Ascending aorta (tissue), 2 donors: ENCODE measurements around the gene MORF4L2. TPM values are rescaled to one million over a fixed set of nuclear protein-coding genes. Genes with fewer than 3 reads are reported as not detected.

Source experiments
- DNase-seq, 2 donors: peaks; one replicate each; pipeline ENCODE4 v3.0.0-alpha.2; 2019; ENCODE audit warnings: low spot score in 2 of 2
- H3K27ac ChIP-seq, 2 donors: fragments of 200-600 bp; sonication (generic); one replicate each; pipeline ENCODE4 v1.5.1; 2016 to 2017; ENCODE audit warnings: mild to moderate bottlenecking in 1 of 2
- H3K27me3 ChIP-seq: fragments of 200-600 bp; sonication (generic); one replicate; pipeline ENCODE4 v1.5.1; 2017
- H3K36me3 ChIP-seq, 2 donors: fragments of 200-600 bp; sonication (generic); one replicate each; pipeline ENCODE4 v1.5.1; 2016
- H3K4me1 ChIP-seq, 2 donors: fragments of 200-600 bp; sonication (generic); one replicate each; pipeline ENCODE4 v1.5.1; 2016 to 2017; ENCODE audit warnings: mild to moderate bottlenecking in 1 of 2
- H3K4me3 ChIP-seq, 2 donors: fragments of 200-600 bp; sonication (generic); one replicate each; pipeline ENCODE4 v1.5.1; 2016 to 2017; ENCODE audit warnings: mild to moderate bottlenecking in 1 of 2
- H3K9me3 ChIP-seq, 2 donors: fragments of 200-600 bp; sonication (generic); one replicate each; pipeline ENCODE4 v1.5.1; 2016
- intact Hi-C: fragments of 100-400 bp; cut with DNase I; formaldehyde crosslinking; loops from one replicate; pipeline ENCODE4 v1.15.1; 2023
- total RNA-seq: library from RNA; depleted of rRNA; stranded (reverse); fragments of >200 nt; gene quantifications from one replicate; pipeline ENCODE4 v1.1.0, GENCODE V29; 2016
- TF ChIP-seq, protein P1 (sequence below), 3 experiments: fragments of 200-600 bp in 2 of 3; fragments of 450-650 bp in 1 of 3; sonication (generic) in 2 of 3; IDR thresholded peaks; one replicate each; pipeline ENCODE4 v1.5.1; 2016 to 2019; ENCODE audit warnings: antibody characterized with exemption in 3 of 3, mild to moderate bottlenecking in 1 of 3, moderate library complexity in 1 of 3

MORF4L2 gene
- total RNA-seq, 1 donor from 2014 or later, result 211 TPM

DNA sequence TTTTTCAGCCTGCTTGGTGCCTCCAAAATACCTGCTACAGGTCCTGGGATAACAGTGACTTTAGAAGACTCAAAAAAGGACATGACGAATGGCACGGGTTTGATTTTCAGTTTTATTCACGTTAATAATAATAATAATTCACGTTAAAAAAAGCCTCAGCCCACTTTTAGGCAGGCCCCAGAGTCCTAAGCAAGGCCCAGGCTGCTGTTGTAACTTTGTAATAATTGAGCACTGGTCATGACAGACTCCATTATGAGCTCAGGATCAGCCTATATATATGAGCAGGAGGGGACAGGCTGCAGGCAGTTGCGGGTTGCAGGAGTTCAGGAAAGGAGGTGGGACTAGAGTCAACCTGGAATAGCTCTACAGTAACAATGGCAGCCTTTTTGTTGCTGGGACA, 24.1 kb upstream of the MORF4L2 start, which contains the start of gene TMEM31:
TMEM31 (plus strand) TSS at position 301 of the 400 bp plus-strand sequence. CDS start 1,350 bp downstream, outside the sequence.
- Histone ChIP-seq H3K36me3 (no peaks in the 10 kb centered on the region), H3K9me3 (no peaks in the 10 kb centered on the region), H3K4me1 (no peaks in the 10 kb centered on the region), H3K4me3 (no peak within 1 kb of the TSS), H3K27ac (no peak within 1 kb of the TSS), H3K27me3 (no peaks in the 10 kb centered on the region)
- TF ChIP-seq, protein P1, sequence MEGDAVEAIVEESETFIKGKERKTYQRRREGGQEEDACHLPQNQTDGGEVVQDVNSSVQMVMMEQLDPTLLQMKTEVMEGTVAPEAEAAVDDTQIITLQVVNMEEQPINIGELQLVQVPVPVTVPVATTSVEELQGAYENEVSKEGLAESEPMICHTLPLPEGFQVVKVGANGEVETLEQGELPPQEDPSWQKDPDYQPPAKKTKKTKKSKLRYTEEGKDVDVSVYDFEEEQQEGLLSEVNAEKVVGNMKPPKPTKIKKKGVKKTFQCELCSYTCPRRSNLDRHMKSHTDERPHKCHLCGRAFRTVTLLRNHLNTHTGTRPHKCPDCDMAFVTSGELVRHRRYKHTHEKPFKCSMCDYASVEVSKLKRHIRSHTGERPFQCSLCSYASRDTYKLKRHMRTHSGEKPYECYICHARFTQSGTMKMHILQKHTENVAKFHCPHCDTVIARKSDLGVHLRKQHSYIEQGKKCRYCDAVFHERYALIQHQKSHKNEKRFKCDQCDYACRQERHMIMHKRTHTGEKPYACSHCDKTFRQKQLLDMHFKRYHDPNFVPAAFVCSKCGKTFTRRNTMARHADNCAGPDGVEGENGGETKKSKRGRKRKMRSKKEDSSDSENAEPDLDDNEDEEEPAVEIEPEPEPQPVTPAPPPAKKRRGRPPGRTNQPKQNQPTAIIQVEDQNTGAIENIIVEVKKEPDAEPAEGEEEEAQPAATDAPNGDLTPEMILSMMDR (IDR thresholded peaks at IDR 0.05), result no peak
- DNase-seq, result no peak
- intact Hi-C loops, result loop anchor here (5.0 kb wide), 1 partner anchor 62 kb away; no protein-coding TSS in a partner anchor

DNA sequence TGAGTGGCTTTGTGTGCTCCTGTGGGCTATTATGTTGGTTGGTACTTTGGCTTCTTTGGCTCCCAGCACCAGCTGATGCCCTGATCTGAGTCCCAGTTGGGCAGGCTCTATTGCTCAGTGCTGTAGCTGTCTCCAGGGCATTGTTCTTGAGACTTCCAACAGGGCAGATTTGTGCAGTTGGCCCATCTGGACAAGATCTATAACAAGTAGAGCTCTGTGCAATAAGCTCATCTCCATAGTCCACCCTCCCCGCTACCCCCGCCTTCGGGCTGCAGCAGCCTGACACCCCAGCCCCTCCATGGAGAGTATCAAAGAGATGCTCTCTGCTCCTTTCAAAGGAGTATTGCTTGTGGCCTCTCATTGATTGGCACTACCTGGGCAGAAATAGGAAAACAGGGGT, 18.4 kb upstream of the MORF4L2 start:
- no peaks in the 10 kb centered on the region for H3K36me3 ChIP-seq
- intact Hi-C loops, result no loop called here
- DNase-seq, result no peak
- no peaks in the 10 kb centered on the region for H3K4me1 ChIP-seq
- no peaks in the 10 kb centered on the region for H3K27me3 ChIP-seq
- H3K4me3 ChIP-seq, result no peak overlapping the region
- no peak overlapping the region for H3K27ac ChIP-seq
- H3K9me3 ChIP-seq, result no peaks in the 10 kb centered on the region
- TF ChIP-seq, protein P1 (IDR thresholded peaks at IDR 0.05), result no peak

DNA sequence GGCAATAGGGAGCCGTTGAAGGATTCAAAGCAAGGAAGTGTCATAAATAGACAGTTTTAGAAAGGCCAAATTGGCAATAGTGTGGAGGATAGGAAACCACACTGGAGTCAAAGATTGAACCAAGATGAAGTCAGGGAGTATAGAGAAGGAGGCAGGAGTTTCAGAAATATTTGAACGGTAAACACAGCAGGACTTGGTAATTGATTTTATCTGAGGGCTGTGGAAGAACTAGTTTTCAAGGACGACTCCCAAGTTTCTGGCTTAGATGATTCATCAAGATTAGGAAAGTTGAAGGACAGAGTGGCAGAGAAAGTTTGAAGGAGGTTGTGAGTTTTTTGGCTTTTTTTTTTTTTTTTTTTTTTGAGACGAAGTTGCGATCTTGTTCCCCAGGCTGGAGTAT, 12.7 kb upstream of the MORF4L2 start:
- no peaks in the 10 kb centered on the region for H3K27me3 ChIP-seq
- H3K4me3 ChIP-seq, result no peak overlapping the region
- H3K9me3 ChIP-seq, result no peaks in the 10 kb centered on the region
- intact Hi-C loops, result no loop called here
- no peak overlapping the region for H3K27ac ChIP-seq
- H3K36me3 ChIP-seq, result no peaks in the 10 kb centered on the region
- TF ChIP-seq, protein P1 (IDR thresholded peaks at IDR 0.05), result no peak
- no peak for DNase-seq
- H3K4me1 ChIP-seq, result no peaks in the 10 kb centered on the region

DNA sequence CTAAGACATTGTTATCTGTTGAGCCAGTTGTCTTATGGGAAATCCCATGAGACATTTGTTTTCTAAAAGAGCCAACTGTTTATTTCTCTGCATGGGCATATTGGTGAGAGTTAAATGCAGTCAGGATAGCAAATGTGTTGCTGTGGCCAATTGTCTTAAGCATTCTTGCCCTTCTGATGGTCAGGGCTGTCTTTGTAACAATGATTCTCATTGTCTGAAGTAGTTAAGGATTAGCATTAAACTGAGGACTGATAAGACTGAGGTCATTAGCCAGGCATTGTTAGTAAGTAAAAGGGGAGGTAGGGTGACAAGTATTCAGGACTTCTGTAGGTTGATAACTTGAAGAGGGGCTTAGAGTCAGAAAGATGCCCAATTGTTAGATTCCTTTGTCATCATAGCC, 11.2 kb upstream of the MORF4L2 start:
- H3K27me3 ChIP-seq, result no peaks in the 10 kb centered on the region
- H3K4me1 ChIP-seq, result no peaks in the 10 kb centered on the region
- H3K9me3 ChIP-seq, result no peaks in the 10 kb centered on the region
- no peak overlapping the region for H3K27ac ChIP-seq
- no peaks in the 10 kb centered on the region for H3K36me3 ChIP-seq
- H3K4me3 ChIP-seq, result no peak overlapping the region
- TF ChIP-seq, protein P1 (IDR thresholded peaks at IDR 0.05), result no peak
- no peak for DNase-seq
- intact Hi-C loops, result no loop called here

DNA sequence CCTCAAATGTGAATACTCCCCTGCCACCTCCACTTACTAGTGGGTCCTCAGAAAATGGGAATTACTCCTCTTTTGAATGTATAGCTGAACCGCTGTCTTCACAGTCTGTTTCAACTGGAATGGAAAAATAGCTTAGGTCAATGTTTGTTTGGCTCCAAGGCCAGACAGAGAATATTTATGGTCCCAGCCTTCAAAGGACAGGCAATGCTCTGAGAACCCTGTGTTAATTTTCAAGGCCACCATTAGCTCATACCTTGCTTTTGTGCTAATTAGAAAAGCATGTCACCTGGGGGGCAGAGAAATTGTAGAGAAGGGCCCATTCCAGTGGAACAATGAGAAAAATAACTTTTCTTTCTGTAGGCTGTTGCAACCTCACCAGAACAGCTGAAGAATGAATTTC, 4.6 kb upstream of the MORF4L2 start:
- TF ChIP-seq, protein P1 (IDR thresholded peaks at IDR 0.05), result no peak
- no peaks in the 10 kb centered on the region for H3K9me3 ChIP-seq
- intact Hi-C loops, result loop anchor here (2.0 kb wide), 1 partner anchor 128 kb away; no protein-coding TSS in a partner anchor
- H3K36me3 ChIP-seq, result no peaks in the 10 kb centered on the region
- H3K27ac ChIP-seq, result no peak overlapping the region
- H3K27me3 ChIP-seq, result no peaks in the 10 kb centered on the region
- no peak overlapping the region for H3K4me3 ChIP-seq
- H3K4me1 ChIP-seq, result no peaks in the 10 kb centered on the region
- no peak for DNase-seq

DNA sequence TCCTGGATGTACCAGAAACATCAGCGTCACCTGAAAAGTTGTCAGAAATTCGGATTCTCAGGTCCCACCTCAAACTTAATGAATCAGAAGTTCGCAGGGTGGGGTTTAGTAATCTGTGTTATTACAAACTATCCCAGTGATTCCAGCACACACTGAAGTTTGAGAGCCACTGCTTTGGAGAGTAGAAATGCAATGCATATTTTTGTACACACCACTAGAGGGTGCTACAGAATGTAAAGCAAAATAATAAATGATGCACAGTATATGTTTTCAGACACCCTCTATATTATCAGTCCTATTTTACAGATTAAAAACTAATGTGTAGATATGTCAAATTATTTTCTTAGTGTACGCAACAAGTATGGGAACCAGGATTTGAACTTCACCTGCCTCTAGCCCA, 2.4 kb upstream of the MORF4L2 start:
- peak overlapping the region in 1 of 2 donors; percentile 91 for H3K27ac ChIP-seq

More for the DNA sequence above, 2.4 kb upstream of the MORF4L2 start:
- Histone ChIP-seq H3K9me3 (no peaks in the 10 kb centered on the region), H3K36me3 (peaks cover 2 to 3% of the 10 kb centered on the region in 2 donors), H3K27me3 (no peaks in the 10 kb centered on the region), H3K4me1 (no peaks in the 10 kb centered on the region), H3K4me3 (no peak overlapping the region)
- intact Hi-C loops, result loop anchor here (2.0 to 10.0 kb wide), 6 partner anchors 82 to 1757 kb away; partner anchors contain the start of genes RAB9B, SLC25A53, TCEAL3 and ZMAT1
- no peak for DNase-seq
- TF ChIP-seq, protein P1 (IDR thresholded peaks at IDR 0.05), result peak; percentile 42 to 65 (median 45)
